GM18499 (cell line): ENCODE data around the gene CCR5.

Experiments used
- ATAC-seq: cut with Tn5 transposase; IDR thresholded peaks from one replicate; pipeline ENCODE4 v1.9.1; 2021; ENCODE audit warnings: moderate number of reproducible peaks; ENCODE audit not compliant: insufficient read depth, unreplicated experiment

The CCR5 gene

DNA sequence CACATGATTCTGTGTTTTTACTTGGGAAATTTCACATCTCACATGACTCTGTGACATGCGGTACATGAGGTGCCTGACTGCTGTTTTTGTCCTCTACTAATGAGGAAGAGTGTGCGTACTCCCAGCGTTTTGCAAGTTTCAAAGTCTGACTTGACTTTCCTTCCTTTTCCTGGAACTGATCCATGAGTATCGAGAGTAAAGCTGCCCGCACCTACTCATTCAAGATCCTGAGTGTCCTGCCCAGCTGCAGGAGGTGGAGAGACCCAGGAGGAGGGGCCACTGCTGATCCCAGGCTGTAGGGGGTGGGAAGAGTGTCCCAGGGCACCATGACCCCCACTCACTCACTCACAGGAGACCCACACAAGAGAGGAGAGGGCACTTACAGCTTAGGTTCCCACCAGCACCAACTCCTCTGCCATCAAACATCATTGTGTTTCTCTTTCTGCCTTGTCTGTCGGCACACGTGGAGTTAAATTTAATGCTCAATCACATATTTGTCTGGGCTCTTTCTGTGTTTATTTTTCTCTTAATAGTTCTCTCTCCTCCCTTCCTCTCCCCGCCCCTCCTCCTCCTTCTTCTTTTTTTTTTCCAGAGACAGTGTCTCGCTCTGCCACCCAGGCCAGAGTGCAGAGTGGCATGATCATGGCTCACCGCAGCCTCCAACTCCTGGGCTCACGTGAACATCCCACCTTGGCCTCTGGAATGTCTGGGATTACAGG is 34.7 kb downstream of the CCR5 start:
- no peak for ATAC-seq

- ATAC-seq, result no peak
Measured at GRCh38 chr3:46406443-46406787, 35.7 kb downstream of the CCR5 start.

DNA sequence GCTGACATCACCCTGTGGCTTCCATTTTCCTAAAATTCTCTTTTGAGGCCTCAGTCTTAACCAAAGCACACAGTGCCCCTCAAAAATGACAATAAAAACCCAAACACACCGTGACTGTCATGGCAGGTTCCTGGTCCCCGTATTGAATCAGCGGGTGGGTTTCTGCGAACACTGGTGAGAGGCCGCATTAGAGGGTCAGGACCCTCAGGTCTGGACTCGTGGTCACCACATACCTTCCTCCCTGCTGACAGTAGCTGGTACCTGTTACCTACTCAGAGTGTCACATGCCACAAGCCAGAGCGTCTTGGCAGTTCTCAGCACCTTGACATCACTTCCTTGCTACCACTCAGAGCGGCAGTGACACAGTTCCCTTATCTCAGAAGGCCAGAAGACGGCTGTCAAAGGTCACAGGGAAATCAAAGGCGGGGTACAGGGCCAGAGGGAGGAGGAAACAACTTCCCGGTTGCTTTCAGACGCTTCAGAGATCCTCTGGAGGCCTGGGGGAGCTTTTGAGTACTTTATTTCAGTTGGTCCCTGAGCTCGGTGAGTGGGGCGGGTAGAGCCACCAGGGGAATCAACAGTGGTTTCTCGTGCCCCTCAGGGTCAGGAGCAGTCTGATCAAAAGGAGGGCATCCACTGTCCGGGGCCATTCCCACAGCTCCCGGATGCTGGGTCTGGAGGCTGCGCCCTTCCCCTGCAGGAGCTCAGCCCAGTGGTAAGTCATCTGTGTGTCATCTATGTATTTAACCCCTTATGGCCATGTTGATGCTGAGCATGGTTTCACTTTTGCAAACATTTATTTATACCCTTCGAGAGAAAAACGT is 36.3 kb downstream of the CCR5 start, which contains the start of the genes CCR5AS and CCRL2:
TSS of gene CCR5AS (minus strand) at position 279 of the 824 bp plus-strand sequence.
TSS of gene CCRL2 (plus strand) at position 472 of the 824 bp plus-strand sequence. CDS start 821 bp downstream, outside the sequence.
- ATAC-seq, result no peak

GRCh38 chr3:46407970-46408369 is 37.2 kb downstream of the CCR5 start:
- no peak for ATAC-seq

DNA sequence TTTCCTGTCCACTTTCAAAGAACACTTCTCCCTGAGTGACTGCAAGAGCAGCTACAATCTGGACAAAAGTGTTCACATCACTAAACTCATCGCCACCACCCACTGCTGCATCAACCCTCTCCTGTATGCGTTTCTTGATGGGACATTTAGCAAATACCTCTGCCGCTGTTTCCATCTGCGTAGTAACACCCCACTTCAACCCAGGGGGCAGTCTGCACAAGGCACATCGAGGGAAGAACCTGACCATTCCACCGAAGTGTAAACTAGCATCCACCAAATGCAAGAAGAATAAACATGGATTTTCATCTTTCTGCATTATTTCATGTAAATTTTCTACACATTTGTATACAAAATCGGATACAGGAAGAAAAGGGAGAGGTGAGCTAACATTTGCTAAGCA is 38.1 kb downstream of the CCR5 start:
- ATAC-seq, result no peak

GRCh38 chr3:46409739-46410489 is 39.2 kb downstream of the CCR5 start:
- ATAC-seq, result no peak

- ATAC-seq, result no peak
Measured at GRCh38 chr3:46410669-46411068, 39.9 kb downstream of the CCR5 start.

GRCh38 chr3:46411271-46411670 is 40.5 kb downstream of the CCR5 start:
- no peak for ATAC-seq

DNA sequence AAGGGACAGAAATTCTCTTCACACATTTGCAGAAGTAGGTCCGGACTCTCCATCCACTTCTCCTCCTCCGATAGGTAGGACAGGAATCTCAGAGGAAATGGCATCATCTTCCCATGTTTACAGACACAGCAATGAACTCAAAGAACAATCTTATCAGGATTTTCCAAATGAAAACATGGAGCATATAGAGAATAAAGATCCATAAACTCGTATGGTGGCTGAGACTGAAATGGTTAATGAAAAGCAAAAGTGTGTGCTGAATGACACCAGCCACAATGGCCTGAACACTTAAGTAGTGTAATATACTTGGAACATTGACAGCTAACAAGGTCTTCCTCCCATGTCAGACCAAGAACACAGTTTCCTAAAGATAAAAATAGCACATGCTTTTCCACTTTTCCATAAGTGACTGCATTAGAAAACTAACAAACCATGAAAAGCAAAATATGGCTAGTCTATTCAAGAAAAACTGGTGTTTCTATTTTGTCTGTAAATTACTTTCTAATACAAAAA is 42.1 kb downstream of the CCR5 start:
- no peak for ATAC-seq

DNA sequence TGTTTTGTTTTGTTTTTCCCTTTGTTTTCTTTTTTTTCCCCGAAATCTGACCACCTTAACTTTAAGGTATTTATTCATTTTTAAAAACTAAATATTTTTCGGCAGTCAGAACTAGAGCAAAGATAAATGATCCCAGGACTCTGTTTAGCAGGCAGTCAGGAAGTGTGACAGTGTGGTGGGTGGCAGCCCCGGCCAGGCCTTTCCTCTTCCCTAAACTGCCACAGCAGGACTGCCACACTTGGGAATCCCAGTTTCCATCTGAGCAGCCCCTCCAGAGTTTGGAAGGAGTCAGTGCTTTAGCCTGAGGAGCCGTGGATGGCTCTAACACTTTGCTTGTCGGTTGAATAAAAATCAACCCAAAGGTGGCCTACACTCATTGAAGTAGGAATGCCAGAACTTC is 43.2 kb downstream of the CCR5 start:
- no peak for ATAC-seq

DNA sequence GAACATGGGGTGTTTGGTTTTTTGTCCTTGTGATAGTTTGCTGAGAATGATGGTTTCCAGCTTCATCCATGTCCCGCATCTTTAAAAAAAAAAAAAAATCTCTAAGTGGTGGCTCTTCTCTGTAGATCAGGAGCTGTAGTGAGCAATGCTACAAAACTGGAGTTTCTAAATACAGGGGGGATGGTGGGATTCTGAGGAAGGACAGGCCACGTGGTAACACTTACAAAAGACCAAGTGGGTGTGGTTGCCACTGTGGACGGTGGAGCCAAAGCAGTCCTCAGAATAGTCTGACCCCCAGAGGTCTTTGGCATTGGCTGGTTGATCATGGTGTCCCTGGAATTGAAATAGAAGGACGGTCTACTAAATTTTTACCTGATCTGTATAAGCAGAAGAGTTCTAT is 44.0 kb downstream of the CCR5 start:
- no peak for ATAC-seq

GRCh38 chr3:46416125-46416810 is 45.5 kb downstream of the CCR5 start:
- no peak for ATAC-seq

DNA sequence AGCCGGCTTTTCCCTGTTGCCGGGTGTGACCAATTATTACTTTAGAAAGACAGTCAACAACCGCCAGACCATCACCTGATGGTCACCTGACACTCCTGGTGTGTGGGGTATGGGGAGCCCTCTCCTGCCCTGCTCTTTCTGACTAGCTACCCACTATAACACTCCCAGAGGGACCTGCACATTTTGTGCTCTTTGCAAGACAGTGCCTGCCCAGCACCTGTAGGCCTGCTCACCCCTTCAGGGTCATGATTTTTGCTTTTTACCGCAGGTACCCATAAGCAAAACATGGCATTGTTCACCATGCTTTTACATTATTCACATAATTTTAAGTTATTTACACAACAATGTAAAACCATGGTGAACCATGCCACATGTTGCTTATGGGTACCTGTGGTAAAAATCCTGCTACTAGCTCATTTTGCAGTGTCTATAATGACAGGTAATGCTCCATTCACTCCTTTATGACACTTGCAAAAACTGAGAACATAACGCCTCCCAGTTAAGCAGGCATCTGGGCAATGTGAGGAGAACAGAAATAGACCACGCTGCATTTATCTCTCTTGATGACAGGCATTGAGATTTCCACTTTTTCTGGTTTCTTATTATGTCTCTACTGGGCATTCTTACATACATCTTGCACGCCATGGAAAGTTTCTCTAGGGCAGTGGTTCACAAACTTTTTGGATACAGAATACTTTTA is 46.2 kb downstream of the CCR5 start:
- ATAC-seq, result no peak

DNA sequence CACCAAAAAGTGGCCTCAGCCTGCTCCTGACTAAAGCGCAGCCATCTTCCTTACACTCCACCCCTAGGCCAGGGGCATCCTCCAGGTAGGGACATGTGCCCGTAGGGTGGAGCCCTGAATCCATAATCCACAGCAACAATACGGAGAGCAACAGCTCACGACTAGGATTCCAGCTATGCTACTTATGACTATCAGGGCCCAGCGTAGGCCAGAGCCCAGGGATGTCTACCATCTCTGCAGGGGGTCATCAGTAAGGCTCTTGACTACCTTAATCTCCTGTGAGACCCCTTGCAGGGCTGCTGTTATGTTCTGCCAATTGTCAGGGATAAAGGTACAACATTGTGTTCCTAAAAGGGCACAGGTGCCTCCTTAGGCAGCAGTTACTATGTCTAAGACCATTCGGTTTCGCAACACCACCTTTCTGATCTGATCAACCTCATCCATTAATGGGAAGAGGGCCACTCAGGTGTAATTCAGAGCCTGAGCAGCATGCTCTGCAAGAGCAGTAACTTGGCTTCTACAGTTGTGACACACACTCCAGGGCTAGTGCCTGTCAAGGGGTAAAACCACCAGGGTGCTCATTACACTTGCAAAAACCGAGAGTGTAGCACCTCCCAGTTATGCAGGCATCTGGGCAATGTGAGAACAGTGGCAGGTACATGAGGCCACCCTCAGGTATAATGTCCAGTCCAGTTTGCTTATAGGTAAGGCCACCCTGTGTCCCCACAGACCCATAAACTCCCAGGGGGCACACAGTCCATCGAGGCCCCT is 47.3 kb downstream of the CCR5 start:
- ATAC-seq, result no peak

DNA sequence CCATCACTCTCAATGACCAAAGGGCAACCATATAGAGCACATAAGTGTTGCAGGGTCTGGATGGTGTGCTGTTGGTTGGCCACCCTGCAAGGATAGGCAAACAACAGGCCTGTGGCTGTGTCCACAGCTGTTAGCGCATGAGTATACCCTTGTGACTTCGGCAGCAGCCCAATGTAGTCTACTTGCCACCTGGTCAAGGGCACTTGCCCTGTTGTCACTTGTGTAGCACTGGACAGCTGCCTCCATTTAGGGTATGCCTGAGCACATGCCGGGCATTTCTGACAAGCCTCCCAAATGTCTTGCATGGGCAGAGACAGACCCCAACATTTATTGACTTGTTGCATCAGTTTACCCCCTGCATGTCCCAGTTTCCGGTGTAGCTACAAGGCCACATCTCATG is 49.1 kb downstream of the CCR5 start:
- no peak for ATAC-seq

- ATAC-seq, result no peak
Measured at GRCh38 chr3:46420931-46421330, 50.2 kb downstream of the CCR5 start.

DNA sequence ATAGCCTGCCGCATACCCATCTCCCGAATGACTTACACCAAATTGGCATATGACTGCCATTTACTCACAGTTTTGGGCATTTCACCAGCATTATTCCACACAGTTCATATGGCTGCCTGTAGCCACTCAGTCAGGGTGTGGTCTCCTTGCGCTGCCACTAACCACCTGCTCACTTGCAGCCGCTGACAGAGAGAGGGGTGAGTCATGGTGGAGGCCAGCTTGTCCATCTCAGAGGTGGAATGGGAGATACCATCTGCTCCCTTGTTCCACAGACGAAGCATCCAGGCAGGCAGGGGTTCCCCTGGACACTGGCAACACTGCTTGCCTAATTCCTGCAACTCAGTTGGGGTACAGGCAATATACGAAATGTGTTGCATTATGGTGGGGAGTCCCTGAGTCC is 51.9 kb downstream of the CCR5 start:
- ATAC-seq, result no peak

- no peak for ATAC-seq
Measured at GRCh38 chr3:46423588-46423987, 52.8 kb downstream of the CCR5 start.
